GM12872 (cell line): ENCODE data around the gene ARNT2.

ENCODE experiments used
- CTCF ChIP-seq: IDR thresholded peaks from 3 replicates; pipeline ENCODE4 v1.5.1; 2011; ENCODE audit warnings: low read depth, mild to moderate bottlenecking, low read length, moderate library complexity; ENCODE audit not compliant: insufficient read depth

ARNT2 gene

GRCh38 chr15:80509800-80510199 is 105.6 kb downstream of the ARNT2 start:
- TF ChIP-seq CTCF: no peak

DNA sequence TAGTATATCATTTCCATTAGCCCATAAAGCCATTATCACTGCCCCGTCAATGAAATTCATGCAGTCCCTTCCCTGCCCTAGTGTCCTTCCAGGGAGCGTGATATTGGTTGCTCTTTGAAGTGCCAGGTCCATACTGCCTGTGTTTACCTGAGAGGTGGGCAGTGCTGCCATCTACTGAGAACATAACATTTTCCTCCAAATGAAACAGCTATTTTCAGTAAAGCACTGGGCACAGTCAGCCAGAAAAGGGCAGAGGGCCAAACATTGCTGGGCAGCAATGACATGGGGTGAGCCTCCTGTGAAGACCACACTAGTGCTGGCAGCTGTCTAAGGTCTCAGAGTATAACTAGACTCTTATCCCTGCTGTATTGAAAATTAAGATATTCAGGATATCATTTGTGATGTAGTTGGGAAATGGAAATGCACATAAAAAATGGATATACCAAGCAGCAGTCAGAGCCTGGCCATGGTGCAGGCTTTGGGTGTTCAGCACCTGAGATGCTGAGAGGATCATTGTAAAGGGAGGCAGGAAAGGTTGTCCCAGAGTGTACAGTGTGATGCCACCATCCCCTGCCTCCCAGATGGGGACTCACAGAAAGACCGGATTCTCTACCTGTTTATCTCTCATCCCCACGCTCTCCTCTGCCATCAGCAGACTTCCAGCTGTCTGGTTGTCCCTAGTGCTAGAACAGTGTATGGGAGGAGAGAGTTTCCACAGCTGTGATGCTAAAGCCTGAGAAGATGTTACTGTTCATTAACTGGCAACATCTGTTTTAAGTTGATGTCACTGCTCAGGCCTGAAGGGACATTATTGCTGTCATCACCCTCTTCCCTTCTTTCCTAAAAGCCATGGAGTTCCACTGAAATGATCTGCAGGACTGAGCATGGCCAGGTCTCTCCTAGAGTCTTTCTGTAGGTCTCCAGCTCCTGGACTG is 108.8 kb downstream of the ARNT2 start:
- no peak for TF ChIP-seq CTCF

- no peak for TF ChIP-seq CTCF
These were observed 110.0 kb downstream of the ARNT2 start for GRCh38 chr15:80514071-80514780.

DNA sequence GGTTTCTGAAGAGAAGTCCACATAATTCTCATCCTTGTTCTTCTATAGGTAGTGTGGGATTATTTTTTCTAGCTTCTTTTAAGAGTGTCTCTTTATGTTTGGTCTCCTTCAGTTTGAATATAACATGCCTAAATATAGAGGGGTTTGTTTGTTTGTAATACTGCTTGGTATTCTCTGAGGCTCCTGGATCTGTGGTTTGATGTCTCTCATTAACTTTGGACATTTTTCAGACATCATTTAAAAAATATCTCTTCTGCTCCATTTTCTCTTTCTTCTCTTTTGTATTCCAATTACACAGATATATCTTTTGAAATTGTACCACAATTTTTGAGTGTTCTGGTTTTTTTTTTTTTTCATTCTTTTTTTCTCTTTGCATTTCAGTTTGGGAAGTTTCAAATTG is 113.1 kb downstream of the ARNT2 start:
- TF ChIP-seq CTCF: no peak

DNA sequence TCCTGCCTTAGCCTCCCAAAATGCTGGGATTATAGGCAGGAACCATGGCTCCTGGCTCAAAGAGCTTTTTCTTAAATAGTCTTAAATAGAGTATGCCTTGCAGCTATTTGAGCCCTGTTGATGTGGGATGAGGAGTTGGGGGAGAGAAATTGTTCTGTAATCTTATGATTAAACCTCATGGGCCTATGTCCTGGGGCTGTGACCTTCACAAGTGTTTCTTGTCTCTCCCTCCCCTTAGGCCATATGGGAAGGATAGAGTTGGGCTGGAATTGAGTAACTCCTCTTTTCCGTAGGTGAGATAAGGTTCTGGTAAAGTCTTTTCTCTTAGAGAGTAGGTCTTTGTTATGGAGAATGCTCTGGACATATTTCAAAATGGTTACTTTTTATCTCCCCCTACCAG is 114.3 kb downstream of the ARNT2 start:
- no peak for TF ChIP-seq CTCF

- TF ChIP-seq CTCF: no peak
These were observed 119.6 kb downstream of the ARNT2 start for GRCh38 chr15:80523746-80524145.

DNA sequence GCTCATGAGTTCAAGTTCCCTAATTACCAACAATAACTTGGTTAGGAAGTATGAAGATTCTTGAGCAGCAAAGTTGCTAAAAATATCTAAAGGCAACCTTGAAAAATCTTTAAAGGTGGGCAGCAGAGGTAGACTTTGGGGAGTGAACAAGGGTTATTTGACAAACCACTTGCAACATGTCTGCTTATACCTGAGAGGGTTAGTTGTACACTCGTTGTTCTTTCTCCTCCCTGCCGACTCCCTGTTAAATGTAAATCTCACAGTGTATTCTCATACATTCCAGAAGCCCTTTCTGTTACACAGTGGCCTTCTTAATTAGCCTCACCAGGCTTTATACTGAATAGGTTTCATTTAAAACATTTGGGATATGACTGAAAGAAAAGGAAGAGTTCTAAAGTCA is 121.7 kb downstream of the ARNT2 start:
- no peak for TF ChIP-seq CTCF
